NCI-H187 (cell line): ENCODE results near the gene STH.

ENCODE experiments used
- DNase-seq, 2 experiments: peaks; one replicate each; lab custom pipeline; 2025; lab: John Stamatoyannopoulos, UW

Gene STH

DNA sequence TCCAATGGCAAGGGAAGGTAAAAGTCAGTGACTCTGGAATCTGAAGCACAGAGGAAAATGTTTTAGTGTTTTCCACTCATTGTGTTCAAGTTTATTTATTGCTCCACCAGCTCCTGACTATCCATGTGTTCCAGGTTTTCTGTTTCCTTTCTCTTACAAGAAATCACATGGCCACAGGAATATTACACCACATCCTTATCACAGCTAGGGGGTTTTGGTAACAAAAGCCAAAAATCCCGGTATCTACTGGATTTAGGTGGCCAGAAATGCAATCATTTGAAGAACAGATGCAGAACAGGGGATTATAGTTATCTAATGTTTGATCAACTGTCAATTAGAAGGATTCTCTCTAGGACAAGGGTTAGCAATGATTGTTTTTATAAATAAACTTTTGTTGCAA lies 47.9 kb downstream of the STH start:
- no peak for DNase-seq

DNA sequence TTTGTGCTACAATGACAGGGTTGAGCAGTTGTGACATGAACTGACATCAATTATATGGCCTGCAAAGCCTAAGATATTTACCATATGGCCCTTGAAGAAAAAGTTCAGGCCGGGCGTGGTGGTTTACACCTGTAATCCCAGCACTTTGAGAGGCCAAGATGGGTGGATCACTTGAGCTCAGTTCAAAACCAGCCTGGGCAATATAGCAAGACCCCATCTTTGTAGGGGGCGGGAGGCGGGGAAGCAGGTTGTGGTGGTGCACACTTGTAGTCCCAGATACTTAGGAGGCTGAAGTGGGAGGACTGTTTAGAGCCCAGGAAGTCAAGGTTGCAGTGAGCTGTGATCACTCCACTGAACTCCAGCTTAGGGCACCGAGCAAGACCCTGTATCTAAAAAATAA lies 48.3 kb downstream of the STH start:
- no peak for DNase-seq

DNA sequence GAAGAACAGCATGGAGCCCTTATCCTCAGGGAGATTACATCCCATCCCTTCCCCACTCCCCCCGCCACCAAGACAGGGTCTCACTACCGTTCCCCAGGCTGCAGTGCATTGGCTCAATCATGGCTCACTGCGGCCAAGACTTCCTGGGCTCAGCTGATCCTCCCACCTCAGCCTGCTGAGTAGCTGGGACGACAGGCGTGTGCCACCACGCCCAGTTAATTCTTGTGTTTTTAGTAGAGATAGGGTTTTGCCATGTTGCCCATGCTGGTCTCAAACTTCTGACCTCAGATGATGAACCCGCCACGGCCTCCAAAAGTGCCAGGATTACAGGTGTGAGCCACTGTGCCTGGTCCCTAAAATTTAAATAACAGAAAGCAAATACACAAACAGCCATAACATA lies 48.8 kb downstream of the STH start:
- DNase-seq: no peak
